LNCaP clone FGC (cell line): Measurements from ENCODE around the gene DGKB.

Source experiments
- DNase-seq: peaks from one replicate; pipeline ENCODE4 v3.0.0-alpha.2; 2011; ENCODE audit warnings: low read depth
- H3K4me3 ChIP-seq: 2 replicates; pipeline ENCODE4 v1.5.1; 2011; ENCODE audit warnings: mild to moderate bottlenecking, low read depth, low read length, control low read depth
- TF ChIP-seq, protein P1 (sequence below): IDR thresholded peaks from 2 replicates; pipeline ENCODE4 v1.5.1; 2012; ENCODE audit warnings: mild to moderate bottlenecking; ENCODE audit not compliant: control insufficient read depth, insufficient read depth; ENCODE audit errors: extremely low read depth

The DGKB gene

GRCh38 chr7:14717169-14717568 lies 185.4 kb downstream of the DGKB start:
- no peak overlapping the region for H3K4me3 ChIP-seq
- DNase-seq: peak; percentile 75
- TF ChIP-seq, protein P1, sequence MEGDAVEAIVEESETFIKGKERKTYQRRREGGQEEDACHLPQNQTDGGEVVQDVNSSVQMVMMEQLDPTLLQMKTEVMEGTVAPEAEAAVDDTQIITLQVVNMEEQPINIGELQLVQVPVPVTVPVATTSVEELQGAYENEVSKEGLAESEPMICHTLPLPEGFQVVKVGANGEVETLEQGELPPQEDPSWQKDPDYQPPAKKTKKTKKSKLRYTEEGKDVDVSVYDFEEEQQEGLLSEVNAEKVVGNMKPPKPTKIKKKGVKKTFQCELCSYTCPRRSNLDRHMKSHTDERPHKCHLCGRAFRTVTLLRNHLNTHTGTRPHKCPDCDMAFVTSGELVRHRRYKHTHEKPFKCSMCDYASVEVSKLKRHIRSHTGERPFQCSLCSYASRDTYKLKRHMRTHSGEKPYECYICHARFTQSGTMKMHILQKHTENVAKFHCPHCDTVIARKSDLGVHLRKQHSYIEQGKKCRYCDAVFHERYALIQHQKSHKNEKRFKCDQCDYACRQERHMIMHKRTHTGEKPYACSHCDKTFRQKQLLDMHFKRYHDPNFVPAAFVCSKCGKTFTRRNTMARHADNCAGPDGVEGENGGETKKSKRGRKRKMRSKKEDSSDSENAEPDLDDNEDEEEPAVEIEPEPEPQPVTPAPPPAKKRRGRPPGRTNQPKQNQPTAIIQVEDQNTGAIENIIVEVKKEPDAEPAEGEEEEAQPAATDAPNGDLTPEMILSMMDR: no peak

- TF ChIP-seq, protein P1: no peak
These were observed 188.3 kb downstream of the DGKB start for GRCh38 chr7:14714161-14714728.

DNA sequence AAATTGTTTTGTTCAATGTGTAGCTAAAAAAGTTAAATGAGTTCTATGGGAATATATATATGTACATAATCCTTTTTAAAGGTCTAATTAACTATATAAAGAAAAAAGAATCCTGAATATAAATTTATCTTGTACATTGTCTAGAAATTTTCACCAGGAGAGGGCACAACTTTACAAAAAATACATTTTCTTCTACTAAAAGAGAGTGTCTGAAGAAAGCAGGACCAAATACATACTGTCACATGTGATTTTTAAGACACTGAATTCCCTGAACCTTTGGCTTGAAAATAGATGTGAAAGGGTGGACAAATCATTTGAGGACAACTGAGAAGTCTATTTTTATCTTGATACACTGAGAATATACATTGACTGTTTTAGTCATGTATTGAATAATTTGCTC lies 204.3 kb downstream of the DGKB start:
- TF ChIP-seq, protein P1: peak; percentile 19; the same call in 1 of the 2 replicates
- H3K4me3 ChIP-seq: no peak overlapping the region
- DNase-seq: no peak

More at GRCh38 chr7:14714161-14714728, 188.3 kb downstream of the DGKB start:
- DNase-seq: no peak
- no peak overlapping the region for H3K4me3 ChIP-seq

- TF ChIP-seq, protein P1: no peak
- no peak for DNase-seq
These were observed 204.9 kb downstream of the DGKB start for GRCh38 chr7:14697684-14698083.

GRCh38 chr7:14691597-14692203 lies 210.9 kb downstream of the DGKB start:
- H3K4me3 ChIP-seq: no peak overlapping the region
- DNase-seq: no peak
- TF ChIP-seq, protein P1: peak; percentile 79

More at GRCh38 chr7:14697684-14698083, 204.9 kb downstream of the DGKB start:
- H3K4me3 ChIP-seq: no peak overlapping the region

DNA sequence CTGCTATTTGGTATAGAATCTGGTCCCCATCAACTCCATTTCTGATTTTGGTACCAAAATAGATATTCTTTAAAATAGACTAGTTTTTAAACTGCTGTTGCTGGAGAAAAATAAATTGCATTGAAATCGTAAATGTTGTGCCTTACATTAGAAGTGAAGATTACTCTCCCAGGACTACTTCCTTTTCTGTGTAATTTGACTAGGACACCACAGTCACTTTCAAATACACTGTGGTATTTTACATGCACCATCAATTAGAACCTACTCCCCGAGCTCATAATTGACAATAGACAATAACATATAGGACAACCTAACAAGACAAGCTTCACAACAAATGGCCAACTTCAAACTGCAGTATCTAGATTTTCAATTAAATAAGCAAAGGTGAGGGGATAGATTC lies 211.5 kb downstream of the DGKB start:
- DNase-seq: no peak

More for the DNA sequence above, 211.5 kb downstream of the DGKB start:
- no peak overlapping the region for H3K4me3 ChIP-seq
- TF ChIP-seq, protein P1: no peak
